ENCODE data around the gene FAM221B. TPM values are rescaled to one million over a fixed set of nuclear protein-coding genes. Genes with fewer than 3 reads are reported as not detected.

Gene FAM221B
- total and polyA plus RNA-seq, 2 of the 4 experiments (the other 2 are of a cell fraction), result not detected

DNA sequence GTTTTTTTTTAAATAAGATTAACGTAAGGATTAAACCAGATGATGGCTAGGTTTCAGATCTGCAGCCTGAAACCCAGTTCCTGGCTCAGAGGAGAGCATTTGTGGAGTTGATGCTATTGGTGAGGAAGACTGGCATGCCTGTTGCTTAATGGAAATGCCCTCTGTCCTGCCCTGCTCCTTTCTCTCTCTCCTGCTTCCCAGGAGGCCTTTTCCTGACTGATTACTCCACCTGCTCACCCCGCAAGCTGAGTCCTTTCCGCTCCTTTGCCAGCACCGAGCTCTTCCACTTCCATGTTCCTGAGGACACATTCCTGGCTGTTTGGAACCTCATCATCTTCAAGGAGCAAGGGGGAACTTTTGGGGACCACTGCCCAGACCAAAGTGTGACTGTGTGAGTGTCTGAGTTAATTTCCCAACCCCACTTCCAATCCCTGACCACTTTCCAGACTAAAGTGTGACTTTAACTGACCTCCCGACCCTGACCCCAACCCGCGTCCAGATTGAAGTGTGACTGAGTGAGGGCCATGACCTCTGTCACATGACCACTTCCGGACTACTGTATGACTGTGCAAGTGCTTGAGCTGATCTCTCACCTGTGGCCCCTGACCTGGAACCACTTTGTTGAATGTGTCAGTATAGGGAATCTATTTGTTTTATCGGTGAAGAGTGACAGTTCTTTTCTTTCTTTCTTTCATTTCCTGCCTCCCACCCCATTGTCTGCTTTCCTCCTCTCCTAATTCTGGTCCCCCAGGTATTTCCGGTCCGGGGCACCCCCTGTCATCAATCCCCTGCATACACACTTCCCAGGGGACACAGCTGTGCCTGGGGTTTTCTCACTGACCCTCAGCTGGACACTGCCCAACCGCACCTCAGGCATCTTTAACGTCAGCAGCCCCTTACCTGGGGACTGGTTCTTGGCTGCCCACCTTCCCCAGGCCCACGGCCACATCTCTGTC is 6.0 kb upstream of the FAM221B start:
- no peak for TF ChIP-seq FOS (IDR thresholded peaks at IDR 0.05; ENCODE audit: low read depth, low read length)
- no peak for TF ChIP-seq RCOR1 (IDR thresholded peaks at IDR 0.05; ENCODE audit: insufficient replicate concordance, low read length)
- no peak for TF ChIP-seq NFE2L2 (IDR thresholded peaks at IDR 0.05; ENCODE audit: low read depth, low read length)
- TF ChIP-seq RFX5 (IDR thresholded peaks at IDR 0.05; ENCODE audit: low read depth, low read length), result no peak
- TF ChIP-seq RAD21 (IDR thresholded peaks at IDR 0.05; ENCODE audit: low read length), result no peak
- no peak for TF ChIP-seq MAFK (IDR thresholded peaks at IDR 0.05; ENCODE audit: low read depth, low read length)
- Histone ChIP-seq H2AK9ac (replicated peaks; ENCODE audit: low read depth, low read length, poor library complexity) (no peak overlapping the region), H3K56ac (ENCODE audit: extremely low read depth, insufficient read depth, low read length) (no peak overlapping the region), H3K23ac (ENCODE audit: low read depth, low read length) (no peak overlapping the region), H2BK15ac (ENCODE audit: low read depth, low read length) (no peak overlapping the region), H3K14ac (replicated peaks; ENCODE audit: low read depth, low read length) (no peak overlapping the region), H3K27me3 (ENCODE audit: control insufficient read depth, insufficient read depth, low read length) (no peaks in the 10 kb centered on the region), H3K27ac (ENCODE audit: insufficient read depth, low read length) (no peak overlapping the region), H2AFZ (replicated peaks; ENCODE audit: low read length, poor library complexity) (no peak overlapping the region), H4K8ac (ENCODE audit: low read depth in 2 of 2, low read length in 2 of 2) (no peak overlapping the region), H4K91ac (ENCODE audit: insufficient read depth, low read depth, low read length) (no peak overlapping the region), H3K79me1 (ENCODE audit: low read depth in 1 of 2, low read length in 2 of 2) (peaks cover 2 to 16% of the 10 kb centered on the region in 2 experiments; a peak in 3 of 4 replicates), H2BK5ac (ENCODE audit: low read depth, low read length, poor library complexity, severe bottlenecking) (no peak overlapping the region), H3K9me1 (ENCODE audit: insufficient read depth, low read length) (peaks cover 7% of the 10 kb centered on the region; the same call in 1 of the 2 replicates), H3K4me1 (ENCODE audit: control insufficient read depth, insufficient read depth, low read length) (0 out of 2 replicates have a peak, but pooled peaks cover 2% of the 10 kb centered on the region), H3K4ac (ENCODE audit: low read depth, low read length) (no peak overlapping the region), H2AK5ac (ENCODE audit: low read depth, low read length) (no peak overlapping the region), H3K9me3 (ENCODE audit: control insufficient read depth, insufficient read depth, low read length) (no peaks in the 10 kb centered on the region), H3K4me3 (ENCODE audit: insufficient read depth, low read depth, low read length) (no peak overlapping the region), H2BK20ac (ENCODE audit: low read depth, low read length) (no peak overlapping the region), H3K9ac (ENCODE audit: low read depth, low read length) (no peak overlapping the region), H3K18ac (ENCODE audit: low read depth, low read length) (no peak overlapping the region), H2BK120ac (ENCODE audit: low read depth, low read length) (no peak overlapping the region), H3K4me2 (ENCODE audit: low read depth, low read length) (no peak overlapping the region), H3K36me3 (ENCODE audit: control insufficient read depth, insufficient read depth, low read length) (no peaks in the 10 kb centered on the region), H4K20me1 (ENCODE audit: insufficient read depth, low read length) (no peaks in the 10 kb centered on the region), H4K5ac (ENCODE audit: low read depth, low read length) (no peak overlapping the region)
- ATAC-seq (ENCODE audit: low read depth) (no peak), DNase-seq (no peak)
- intact Hi-C loops (cut with micrococcal nuclease) (no loop called here), dilution Hi-C loops (cut with HindIII; ENCODE audit: low sequenced_read_pairs, unreplicated experiment) (no loop called here), in situ Hi-C loops (cut with MboI; ENCODE audit: low sequenced_read_pairs) (no loop called here)
- 49 to 100% methylated on average over 1 to 3 of the region's 14 CpGs for WGBS, 2 experiments (ENCODE audit: extremely low coverage in 2 of 2, insufficient read length in 1 of 2)
- no TSS peak for BruUV-seq (replicated peaks)
- POLR2A ChIA-PET (ENCODE audit: unreplicated experiment), result no interaction called here
- CTCF ChIA-PET, result interaction anchor here (1.2 kb wide), 1 partner anchor 8 kb away, joined by 4 read pairs; no protein-coding TSS in a partner anchor
